B cell (primary cell): ENCODE data around the gene TRIP10. TPM values are rescaled to one million over a fixed set of nuclear protein-coding genes. Genes with fewer than 3 reads are reported as not detected.

ENCODE experiments used
- ATAC-seq: fragments of 200-7000 bp; cut with Tn5 transposase; one replicate; pipeline ENCODE4 v1.10.0; 2021; ENCODE audit warnings: low read depth, mild to moderate bottlenecking, moderate number of reproducible peaks, moderate library complexity
- CTCF ChIA-PET: fragments of 350-600 bp; sonication (Branson Sonifier 250); formaldehyde crosslinking; loops from one replicate; lab custom pipeline; 2021; ENCODE audit warnings: antibody characterized with exemption, inconsistent platforms; lab: Charles Lee
- POLR2A ChIA-PET: fragments of 350-600 bp; sonication (Branson Sonifier 250); formaldehyde crosslinking; loops from one replicate; lab custom pipeline; 2021; ENCODE audit warnings: antibody characterized with exemption; lab: Charles Lee
- DNase-seq: peaks from one replicate; pipeline ENCODE4 v3.0.0; 2013
- H2AFZ ChIP-seq: 2 replicates; pipeline ENCODE4 v1.6.1; 2012; ENCODE audit warnings: mild to moderate bottlenecking, low read depth, low read length; ENCODE audit not compliant: insufficient read depth, poor library complexity, severe bottlenecking
- H3K27ac ChIP-seq, 2 donors: 1 replicate in 1 of 2; 2 replicates in 1 of 2; pipeline ENCODE4 v1.5.1; 2012 to 2013; ENCODE audit warnings: low read length in 2 of 2, mild to moderate bottlenecking in 2 of 2, moderate library complexity in 1 of 2
- H3K27me3 ChIP-seq, 4 experiments: fragments of 200-600 bp in 1 of 4; sonication (generic) in 1 of 4; replicated peaks in 1 of 4; 1 replicate in 2 of 4; 2 replicates in 2 of 4; pipeline versions ENCODE4 v1.6.1 to v1.7.0; 2013 to 2016; ENCODE audit warnings: low read length in 3 of 4, mild to moderate bottlenecking in 2 of 4, mixed read lengths in 1 of 4, moderate library complexity in 1 of 4; ENCODE audit not compliant: insufficient read depth in 4 of 4, control insufficient read depth in 3 of 4; ENCODE audit errors: control extremely low read depth in 1 of 4
- H3K36me3 ChIP-seq, 2 experiments: replicated peaks in 1 of 2; 1 replicate in 1 of 2; 2 replicates in 1 of 2; pipeline versions ENCODE4 v1.6.1 to v1.7.1; 2013; ENCODE audit warnings: low read length in 1 of 2; ENCODE audit not compliant: insufficient read depth in 2 of 2, control insufficient read depth in 1 of 2; ENCODE audit errors: control extremely low read depth in 1 of 2, extremely low read depth in 1 of 2
- H3K4me1 ChIP-seq, 2 donors: fragments of 200-600 bp in 1 of 2; sonication (generic) in 1 of 2; 1 replicate in 1 of 2; 2 replicates in 1 of 2; pipeline versions ENCODE4 v1.5.1 to v1.6.1; 2013 to 2017; ENCODE audit warnings: low read length in 2 of 2; ENCODE audit not compliant: control insufficient read depth in 2 of 2, insufficient read depth in 2 of 2
- H3K4me2 ChIP-seq: replicated peaks from 2 replicates; pipeline ENCODE3; 2012; ENCODE audit warnings: mild to moderate bottlenecking, low read depth, low read length; ENCODE audit not compliant: poor library complexity, severe bottlenecking
- H3K4me3 ChIP-seq, 5 experiments: fragments of 200-600 bp in 1 of 5; sonication (generic) in 1 of 5; 1 replicate in 3 of 5; 2 replicates in 2 of 5; pipeline versions ENCODE4 v1.5.1 to v1.7.0; 2011 to 2016; ENCODE audit warnings: low read length in 4 of 5, mild to moderate bottlenecking in 4 of 5, low read depth in 2 of 5, control low read depth in 1 of 5, moderate library complexity in 1 of 5; ENCODE audit not compliant: insufficient read depth in 1 of 5; ENCODE audit errors: control extremely low read depth in 1 of 5, extremely low read depth in 1 of 5
- H3K79me2 ChIP-seq: fragments of 200-600 bp; sonication (generic); one replicate; pipeline ENCODE4 v1.6.0; 2016; ENCODE audit warnings: low read length; ENCODE audit not compliant: control insufficient read depth, insufficient read depth
- H3K9ac ChIP-seq: fragments of 200-600 bp; sonication (generic); 2 replicates; pipeline ENCODE4 v1.6.1; 2017; ENCODE audit warnings: mild to moderate bottlenecking, low read length, moderate library complexity
- H3K9me3 ChIP-seq, 3 donors: one replicate each; pipeline versions ENCODE4 v1.6.1 to v1.7.1; 2013; ENCODE audit warnings: low read length in 2 of 3; ENCODE audit not compliant: control insufficient read depth in 2 of 3, insufficient read depth in 1 of 3; ENCODE audit errors: control extremely low read depth in 1 of 3
- H4K20me1 ChIP-seq: 2 replicates; pipeline ENCODE4 v1.6.0; 2012; ENCODE audit warnings: mild to moderate bottlenecking, low read length; ENCODE audit not compliant: insufficient read depth, control insufficient read depth, poor library complexity, severe bottlenecking
- H3K27ac Mint-ChIP-seq: one replicate; pipeline ENCODE4 v1.8.0; 2021; ENCODE audit warnings: mixed read lengths
- H3K27me3 Mint-ChIP-seq: one replicate; pipeline ENCODE4 v1.8.0; 2021; ENCODE audit warnings: mixed read lengths
- H3K4me1 Mint-ChIP-seq: one replicate; pipeline ENCODE4 v1.8.0; 2021; ENCODE audit warnings: mixed read lengths
- H3K4me3 Mint-ChIP-seq: one replicate; pipeline ENCODE4 v1.8.0; 2021; ENCODE audit warnings: mixed read lengths
- H3K9me3 Mint-ChIP-seq: one replicate; pipeline ENCODE4 v1.8.0; 2022; ENCODE audit warnings: mixed read lengths; ENCODE audit not compliant: insufficient read depth
- EZH2 ChIP-seq: IDR thresholded peaks from 2 replicates; pipeline ENCODE4 v1.6.1; 2012; ENCODE audit warnings: borderline replicate concordance, low read depth, mild to moderate bottlenecking, moderate library complexity, low read length; ENCODE audit not compliant: insufficient read depth, poor library complexity, severe bottlenecking
- WGBS: methylation state at CpG from one replicate; pipeline ENCODE4 v1.1.5; 2013; ENCODE audit warnings: missing lambda C conversion rate; ENCODE audit not compliant: insufficient coverage; 5-methylcytosine and 5-hydroxymethylcytosine counted together
- intact Hi-C: fragments of 100-400 bp; cut with micrococcal nuclease; formaldehyde crosslinking; loops from one replicate; pipeline ENCODE4 v1.10.0; 2022
- polyA plus RNA-seq: library from polyadenylated mRNA; depleted of rRNA; stranded (reverse); fragments of >200 nt; gene quantifications from 2 replicates; pipeline ENCODE4 v1.2.3, GENCODE V29; 2012
- total RNA-seq, 2 donors: library from RNA; stranded (reverse); fragments of 120-200 nt in 1 of 2; gene quantifications; 1 replicate in 1 of 2; 2 replicates in 1 of 2; pipeline versions ENCODE4 v1.2.3 to v1.2.4, GENCODE V29; 2013 to 2022
- TF ChIP-seq, protein P1 (sequence below): fragments of 200-600 bp; IDR thresholded peaks from one replicate; pipeline ENCODE4 v1.8.0; 2022; ENCODE audit warnings: antibody characterized with exemption, mild to moderate bottlenecking

TRIP10 gene
- total and polyA plus RNA-seq, 2 donors (not counting 1 experiment from before 2014, with no cell fraction given) = 5.9 to 42.7 TPM

DNA sequence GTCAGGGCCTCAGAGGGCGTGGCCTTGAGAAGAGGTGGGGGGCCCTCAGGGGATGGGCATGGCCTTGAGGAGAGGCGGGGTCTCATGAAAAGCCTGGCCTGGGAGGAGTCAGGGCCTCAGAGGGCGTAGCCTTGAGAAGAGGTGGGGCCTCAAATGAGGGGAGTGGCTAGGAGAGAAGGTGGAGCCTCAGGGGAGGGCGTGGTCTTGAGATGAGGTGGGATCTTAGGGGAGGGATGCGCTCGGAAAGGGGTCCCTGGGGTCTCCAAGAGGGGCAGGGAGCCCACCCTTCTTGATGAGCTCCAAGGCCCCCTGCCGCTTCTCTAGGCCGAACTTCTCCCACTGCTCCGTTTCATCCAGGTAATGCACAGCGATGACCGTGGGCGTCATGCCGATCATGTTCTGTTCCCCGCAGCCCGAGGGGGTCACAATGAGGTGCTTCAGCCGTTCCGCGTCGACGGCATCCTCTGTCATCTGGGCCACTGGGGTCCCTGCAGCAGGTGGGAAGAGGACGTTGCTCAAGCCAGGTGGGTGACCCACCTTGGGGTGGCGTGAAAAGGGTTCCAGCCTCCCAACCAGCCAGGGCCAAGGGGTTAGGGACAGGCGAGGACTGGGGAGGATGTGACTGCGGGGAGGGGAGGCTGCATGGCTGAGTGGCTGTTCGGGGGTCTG is 45.2 kb upstream of the TRIP10 start:
- no peak overlapping the region for H3K4me2 ChIP-seq
- no peak overlapping the region for H3K27ac Mint-ChIP-seq
- TF ChIP-seq EZH2 = no peak
- TF ChIP-seq, protein P1, sequence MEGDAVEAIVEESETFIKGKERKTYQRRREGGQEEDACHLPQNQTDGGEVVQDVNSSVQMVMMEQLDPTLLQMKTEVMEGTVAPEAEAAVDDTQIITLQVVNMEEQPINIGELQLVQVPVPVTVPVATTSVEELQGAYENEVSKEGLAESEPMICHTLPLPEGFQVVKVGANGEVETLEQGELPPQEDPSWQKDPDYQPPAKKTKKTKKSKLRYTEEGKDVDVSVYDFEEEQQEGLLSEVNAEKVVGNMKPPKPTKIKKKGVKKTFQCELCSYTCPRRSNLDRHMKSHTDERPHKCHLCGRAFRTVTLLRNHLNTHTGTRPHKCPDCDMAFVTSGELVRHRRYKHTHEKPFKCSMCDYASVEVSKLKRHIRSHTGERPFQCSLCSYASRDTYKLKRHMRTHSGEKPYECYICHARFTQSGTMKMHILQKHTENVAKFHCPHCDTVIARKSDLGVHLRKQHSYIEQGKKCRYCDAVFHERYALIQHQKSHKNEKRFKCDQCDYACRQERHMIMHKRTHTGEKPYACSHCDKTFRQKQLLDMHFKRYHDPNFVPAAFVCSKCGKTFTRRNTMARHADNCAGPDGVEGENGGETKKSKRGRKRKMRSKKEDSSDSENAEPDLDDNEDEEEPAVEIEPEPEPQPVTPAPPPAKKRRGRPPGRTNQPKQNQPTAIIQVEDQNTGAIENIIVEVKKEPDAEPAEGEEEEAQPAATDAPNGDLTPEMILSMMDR = no peak
- no peaks in the 10 kb centered on the region for H3K4me1 ChIP-seq
- no peaks in the 10 kb centered on the region for H3K9me3 Mint-ChIP-seq
- H3K4me3 Mint-ChIP-seq = no peak overlapping the region
- no peaks in the 10 kb centered on the region for H3K79me2 ChIP-seq
- H3K9me3 ChIP-seq = peaks cover 0 to 8% (median 0%) of the 10 kb centered on the region in 3 donors
- no peaks in the 10 kb centered on the region for H3K36me3 ChIP-seq
- H3K4me3 ChIP-seq = no peak overlapping the region
- H4K20me1 ChIP-seq = no peaks in the 10 kb centered on the region
- no peaks in the 10 kb centered on the region for H3K4me1 Mint-ChIP-seq
- peaks cover 0 to 5% (median 0%) of the 10 kb centered on the region in 4 experiments for H3K27me3 ChIP-seq
- no peak for DNase-seq
- no peak overlapping the region for H2AFZ ChIP-seq
- peaks cover 3% of the 10 kb centered on the region for H3K27me3 Mint-ChIP-seq
- POLR2A ChIA-PET = no interaction called here
- ATAC-seq = no peak
- no peak overlapping the region for H3K9ac ChIP-seq
- WGBS = 96% methylated on average over 20 of the region's 25 CpGs
- CTCF ChIA-PET = interaction anchor here (1.2 kb wide), 1 partner anchor 10 kb away, joined by 5 read pairs; no protein-coding TSS in a partner anchor
- intact Hi-C loops = no loop called here
- no peak overlapping the region for H3K27ac ChIP-seq

DNA sequence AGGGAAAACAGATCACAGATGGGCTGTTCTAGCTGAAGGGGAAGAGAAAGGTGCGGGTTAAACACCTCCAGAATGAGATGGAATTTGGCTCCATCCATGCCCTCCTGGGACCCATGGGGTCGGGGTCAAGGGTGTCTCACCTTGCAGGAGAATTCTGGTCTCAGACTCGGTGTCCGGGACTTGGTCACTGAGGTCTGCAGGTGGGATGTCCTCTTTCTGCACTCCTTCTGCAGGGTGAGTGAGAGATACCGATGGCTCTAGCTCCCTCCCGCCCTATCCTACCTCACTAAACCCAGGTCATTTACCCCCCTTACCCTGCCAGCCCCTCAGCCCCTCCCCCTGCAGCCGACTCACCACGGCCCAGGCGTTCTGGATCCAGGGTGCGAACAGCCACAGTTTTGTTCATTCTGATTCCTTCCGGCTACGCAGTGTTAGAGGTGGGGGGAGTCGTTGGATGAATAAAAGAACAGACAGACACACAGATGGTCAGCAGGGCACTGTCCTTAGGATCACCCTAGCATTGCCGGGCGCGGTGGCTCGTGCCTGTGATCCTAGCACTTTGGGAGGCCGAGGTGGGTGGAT is 43.1 kb upstream of the TRIP10 start:
- no peaks in the 10 kb centered on the region for H3K4me1 Mint-ChIP-seq
- no peaks in the 10 kb centered on the region for H3K9me3 Mint-ChIP-seq
- H2AFZ ChIP-seq = no peak overlapping the region
- peaks cover 0 to 8% (median 0%) of the 10 kb centered on the region in 3 donors for H3K9me3 ChIP-seq
- no peak overlapping the region for H3K27ac Mint-ChIP-seq
- WGBS = 86% methylated on average over 10 of the region's 18 CpGs
- H3K36me3 ChIP-seq = no peaks in the 10 kb centered on the region
- no peak for DNase-seq
- peaks cover 1% of the 10 kb centered on the region for H3K27me3 Mint-ChIP-seq
- CTCF ChIA-PET = interaction anchor here (0.6 to 0.7 kb wide), 2 partner anchors 15 to 167 kb away, joined by 4 read pairs; no protein-coding TSS in a partner anchor
- H3K79me2 ChIP-seq = no peaks in the 10 kb centered on the region
- no peak overlapping the region for H3K4me2 ChIP-seq
- H4K20me1 ChIP-seq = no peaks in the 10 kb centered on the region
- no peak overlapping the region for H3K9ac ChIP-seq
- TF ChIP-seq, protein P1 = no peak
- TF ChIP-seq EZH2 = no peak
- POLR2A ChIA-PET = no interaction called here
- H3K27ac ChIP-seq = no peak overlapping the region
- H3K4me3 ChIP-seq = no peak overlapping the region
- ATAC-seq = no peak
- no peak overlapping the region for H3K4me3 Mint-ChIP-seq
- intact Hi-C loops = no loop called here
- H3K27me3 ChIP-seq = peaks cover 0 to 4% (median 0%) of the 10 kb centered on the region in 4 experiments
- no peaks in the 10 kb centered on the region for H3K4me1 ChIP-seq
